ENCODE results near the gene TGFBRAP1.

The TGFBRAP1 gene

DNA sequence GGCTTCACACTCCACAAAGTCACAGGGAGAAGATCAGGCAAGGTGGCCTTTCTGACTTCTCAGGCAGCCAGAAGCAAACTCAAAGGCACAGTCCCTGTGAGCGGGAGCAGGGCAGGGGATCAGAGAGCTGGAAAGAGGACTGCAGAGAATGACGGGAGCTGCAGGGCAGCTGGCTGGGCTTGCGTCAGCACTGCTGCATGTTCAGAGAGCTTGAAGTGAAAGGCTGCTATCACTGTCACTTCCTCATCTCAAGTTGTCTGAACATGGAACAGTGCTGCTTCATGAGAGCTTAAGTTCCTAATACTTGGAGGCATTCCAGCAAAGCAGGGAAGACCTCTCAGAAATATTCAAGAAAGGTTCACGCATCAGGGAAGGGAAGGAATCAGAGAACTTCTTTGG, 20.4 kb downstream of the TGFBRAP1 start:
- DNase-seq: no peak

DNA sequence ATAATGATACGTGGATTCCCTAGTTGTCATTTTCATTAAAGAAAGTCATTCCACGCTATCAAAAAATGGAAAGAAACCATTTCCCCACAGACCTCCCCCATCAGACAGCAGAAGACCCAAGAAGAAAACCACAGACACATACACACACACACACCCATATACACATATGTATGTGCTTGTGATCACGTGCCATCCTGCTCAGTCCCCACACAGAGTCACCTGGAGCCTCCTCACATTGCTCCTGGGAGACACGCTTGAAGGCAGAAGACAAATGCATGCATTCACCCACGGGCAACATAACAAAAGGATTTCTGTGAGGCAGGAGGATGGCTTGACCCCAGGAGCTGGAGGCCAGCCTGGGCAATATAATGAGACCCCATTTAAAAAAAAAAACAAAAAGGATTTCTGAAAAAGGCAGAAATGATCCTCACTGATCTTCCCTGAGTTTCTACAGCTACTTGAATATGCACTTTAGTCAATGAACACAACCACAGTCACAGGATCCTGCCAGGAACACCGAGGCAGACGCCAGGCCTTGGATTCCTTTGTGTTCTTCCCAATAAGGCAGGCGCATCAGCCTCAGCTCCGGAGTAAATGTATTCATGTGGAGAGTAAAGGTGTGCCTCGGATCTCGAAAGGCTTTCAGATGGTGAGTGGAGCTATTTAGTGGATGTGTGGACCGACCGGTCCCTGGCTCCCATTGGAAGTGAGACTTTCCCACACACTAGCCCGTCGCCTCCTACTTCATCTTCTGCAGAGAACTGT, 21.0 kb downstream of the TGFBRAP1 start:
- DNase-seq: no peak

DNA sequence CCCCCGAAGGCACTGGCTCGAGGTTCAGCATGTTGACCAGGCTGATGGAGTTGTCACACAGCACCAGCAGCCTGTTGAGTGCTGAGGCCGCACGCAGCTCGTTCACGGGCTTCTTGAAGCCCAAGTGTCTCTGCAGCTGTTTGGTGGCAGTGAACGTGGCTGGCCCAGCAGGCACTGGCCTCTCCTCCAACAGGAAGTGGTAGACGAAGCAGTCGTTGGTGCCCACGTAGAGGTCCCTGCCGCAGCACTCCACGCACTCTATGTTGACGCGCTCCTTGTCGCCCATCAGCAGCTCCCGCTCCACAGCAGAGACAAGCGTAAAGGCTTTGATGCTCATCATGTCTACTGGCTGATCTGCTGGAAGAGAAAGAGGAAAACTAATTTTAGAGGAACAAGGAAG, 21.6 kb downstream of the TGFBRAP1 start:
- DNase-seq: no peak

DNA sequence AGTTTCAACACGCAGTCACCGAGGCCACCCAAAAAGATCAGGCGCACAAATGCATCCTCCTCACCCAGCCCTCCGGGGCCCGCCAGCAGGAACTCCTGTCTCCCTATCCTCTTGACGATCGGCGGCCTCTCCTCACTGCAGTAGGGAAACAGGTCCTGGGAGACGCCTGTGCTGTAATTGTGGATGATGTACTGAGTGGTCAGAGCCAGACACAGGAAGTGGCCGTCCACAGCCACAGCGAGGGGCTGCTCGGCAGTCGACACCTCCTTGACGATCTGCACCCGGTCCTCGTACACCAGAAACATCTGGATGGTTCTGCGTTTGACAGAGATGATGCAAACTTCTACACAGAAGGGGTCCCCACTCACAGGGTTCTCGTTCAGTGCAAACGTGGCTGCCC, 22.0 kb downstream of the TGFBRAP1 start:
- no peak for DNase-seq

DNA sequence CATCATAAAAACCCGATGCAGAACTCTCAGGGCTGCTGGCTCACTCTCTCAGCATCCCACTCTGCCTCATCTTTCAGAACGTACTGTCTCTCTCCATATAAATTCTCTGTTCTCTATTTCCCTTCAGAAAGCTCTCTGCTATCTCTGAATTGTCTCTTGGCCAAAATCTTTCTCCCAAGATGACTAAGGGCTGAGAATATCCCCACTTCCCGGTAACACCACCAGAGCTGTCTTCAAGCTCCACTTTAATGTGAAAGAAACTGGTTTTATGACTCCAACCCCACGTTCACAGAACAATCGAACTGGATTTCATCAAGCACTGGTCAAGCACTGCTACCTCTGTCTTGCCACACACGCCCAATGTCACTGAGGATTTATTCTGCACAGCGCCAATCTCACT, 22.4 kb downstream of the TGFBRAP1 start:
- DNase-seq: no peak

DNA sequence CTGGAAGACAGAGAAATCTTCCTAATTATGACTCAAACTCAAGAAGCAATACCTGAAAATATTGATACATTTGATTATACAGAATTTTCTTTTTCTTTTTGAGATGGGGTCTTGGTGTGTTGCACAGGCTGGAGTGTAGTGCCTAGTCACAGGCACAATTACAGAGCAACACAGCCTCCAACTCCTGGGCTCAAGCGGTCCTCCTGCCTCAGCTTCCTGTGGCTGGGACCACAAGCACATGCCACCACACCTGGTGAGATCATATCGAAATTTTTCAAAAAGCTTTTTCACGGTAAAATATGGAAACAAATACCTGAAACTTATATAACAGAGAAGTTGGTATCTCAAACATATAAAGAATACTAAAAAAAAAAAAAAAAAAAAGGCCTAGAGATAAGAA, 27.9 kb downstream of the TGFBRAP1 start:
- no peak for DNase-seq

DNA sequence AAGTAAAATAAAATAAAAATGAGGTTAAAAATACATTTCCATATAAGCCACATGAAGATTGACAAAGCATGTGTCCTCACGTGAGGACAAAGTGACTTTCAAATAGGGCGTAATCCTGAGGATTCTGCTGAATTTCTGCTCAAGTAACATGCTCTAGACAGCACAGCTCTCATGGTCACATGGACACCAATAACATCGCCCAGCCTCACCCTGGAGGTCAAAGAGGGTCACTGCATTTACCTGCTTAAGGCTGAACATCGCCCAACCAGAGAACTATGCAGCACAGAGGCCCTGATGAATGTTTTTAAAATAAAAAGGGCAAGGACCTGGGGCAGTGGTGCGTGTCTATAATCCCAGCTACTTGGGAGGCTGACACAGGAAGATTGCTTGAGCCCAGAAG, 30.2 kb downstream of the TGFBRAP1 start:
- no peak for DNase-seq

DNA sequence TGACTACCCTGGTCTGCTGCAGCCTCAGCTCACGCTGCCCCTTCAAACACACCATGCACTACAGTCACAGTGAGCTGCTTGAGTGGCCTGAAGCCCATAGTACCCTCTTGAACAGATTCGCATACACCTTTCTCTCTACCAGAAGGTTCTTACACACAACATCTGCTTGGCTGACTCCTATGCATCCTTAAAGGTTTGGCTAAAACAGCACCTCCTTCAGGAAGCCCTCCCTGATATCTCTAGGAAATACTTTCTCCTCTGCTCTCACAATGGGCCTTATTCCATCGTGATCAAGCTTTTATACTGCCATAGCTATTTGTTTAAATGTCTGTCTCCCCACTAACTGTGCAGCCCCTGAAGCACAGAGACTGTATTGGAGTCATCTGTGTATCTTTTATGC, 31.5 kb downstream of the TGFBRAP1 start:
- DNase-seq: no peak

DNA sequence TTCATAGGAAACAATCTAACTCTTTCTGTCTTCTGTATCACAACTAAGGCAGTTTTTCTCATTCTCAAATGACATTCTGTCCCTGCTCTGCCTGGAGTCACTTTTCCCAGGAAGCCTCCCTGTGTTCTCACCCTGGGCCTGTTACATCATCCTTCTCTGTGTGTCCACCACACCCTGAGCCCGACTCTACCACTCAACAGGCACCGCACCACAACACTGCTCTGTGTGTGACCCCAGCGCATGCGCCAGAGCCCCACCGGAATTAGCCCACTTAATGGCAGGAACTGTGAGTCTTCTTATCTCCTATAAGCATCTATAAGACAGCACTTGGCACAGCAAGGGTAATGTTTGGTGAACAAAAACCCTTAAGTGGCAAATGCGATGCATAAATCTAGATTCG, 32.3 kb downstream of the TGFBRAP1 start:
- no peak for DNase-seq

DNA sequence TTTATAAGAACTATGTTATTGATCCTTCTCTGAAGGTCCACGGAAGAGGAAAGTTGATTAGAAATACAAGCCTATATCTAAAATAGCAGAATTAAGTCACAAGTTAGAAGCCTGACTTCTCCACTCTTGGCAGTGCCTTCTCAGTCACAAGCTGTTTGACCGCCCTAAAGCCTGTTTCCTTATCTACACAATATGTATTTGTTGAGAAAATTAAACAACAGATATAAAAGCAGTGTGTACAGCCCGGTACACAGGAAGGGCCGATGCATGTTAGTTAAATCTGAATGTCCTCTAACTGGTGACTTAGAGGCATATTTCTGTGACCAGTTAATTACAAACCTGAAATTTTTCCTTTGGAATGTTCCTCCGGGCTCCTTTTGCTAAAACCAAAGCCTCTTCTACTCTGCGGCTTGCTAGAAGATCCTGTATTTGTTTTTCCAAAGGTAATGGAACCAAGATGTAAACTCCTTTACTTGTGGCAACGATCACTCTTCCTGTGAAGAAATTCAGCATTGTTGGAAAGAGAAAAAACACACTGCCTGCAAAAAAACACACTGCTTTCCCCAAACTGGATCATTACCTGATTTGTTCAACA, 33.4 kb downstream of the TGFBRAP1 start:
- DNase-seq: no peak

DNA sequence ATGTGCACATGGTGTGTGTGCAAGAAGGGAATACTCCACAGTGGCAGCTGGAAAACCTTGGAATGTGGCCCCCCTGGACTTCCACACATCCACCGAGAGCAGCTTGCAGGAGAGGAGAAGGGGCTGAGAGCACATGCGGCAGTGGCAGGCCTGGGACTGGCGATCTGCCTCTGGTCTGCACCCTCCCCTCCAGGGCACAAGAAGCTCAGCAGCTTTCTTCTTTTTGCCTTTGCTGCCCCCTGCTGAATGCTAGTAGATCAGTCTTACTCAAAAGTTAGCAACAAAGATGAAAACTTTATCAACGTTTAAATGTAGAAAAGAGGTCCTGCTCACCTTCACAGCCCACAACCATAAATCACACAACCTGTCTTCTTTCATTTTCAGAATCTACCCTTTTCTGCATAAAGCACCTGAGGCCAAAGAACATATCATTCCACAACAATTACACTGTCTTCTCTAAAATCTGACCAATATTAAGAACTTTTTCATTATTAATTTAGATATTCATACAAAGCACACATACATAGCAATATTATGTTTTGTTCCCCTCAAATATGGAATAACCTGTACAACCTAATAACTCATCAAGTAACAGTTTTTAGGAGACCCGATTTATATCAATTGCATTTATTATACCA, 34.6 kb downstream of the TGFBRAP1 start:
- peak; percentile 25 for DNase-seq

DNA sequence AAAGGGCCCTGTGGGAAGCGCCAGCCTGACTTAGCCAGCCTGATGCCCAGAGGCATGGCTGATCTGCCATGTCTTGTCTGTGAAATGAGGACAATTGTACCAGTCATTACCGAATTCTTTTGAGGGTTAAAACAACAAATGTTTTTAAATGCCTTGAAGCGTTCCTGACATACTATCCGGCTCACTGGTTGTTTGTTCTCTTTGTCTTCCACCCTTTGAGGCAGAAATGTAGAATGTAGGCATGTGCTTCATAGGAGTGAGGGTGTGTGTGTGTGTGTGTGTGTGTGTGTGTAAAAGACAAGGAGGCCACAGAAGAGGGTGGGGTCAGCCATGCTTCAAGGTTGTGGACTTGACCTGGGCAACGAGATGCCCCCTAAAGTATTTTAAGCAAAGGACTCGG, 35.5 kb downstream of the TGFBRAP1 start:
- no peak for DNase-seq

DNA sequence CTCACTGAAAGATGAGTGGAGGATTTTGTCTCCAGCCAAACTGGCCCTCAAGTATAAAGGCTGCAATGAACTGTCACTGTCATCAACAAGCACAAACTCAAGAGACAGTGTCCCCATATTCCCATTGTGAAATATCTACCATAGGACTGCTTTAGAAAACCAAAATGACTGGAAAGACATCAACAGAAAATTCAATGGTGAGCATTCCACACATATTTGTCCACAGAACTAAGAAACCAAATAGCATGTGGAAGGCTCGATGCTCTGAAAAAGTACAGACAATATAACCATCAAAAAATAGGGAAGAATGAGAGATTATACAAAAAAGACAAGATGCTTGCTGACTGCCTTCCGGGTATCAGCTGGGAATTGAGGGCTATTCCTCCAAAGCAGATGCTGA, 37.6 kb downstream of the TGFBRAP1 start:
- no peak for DNase-seq

DNA sequence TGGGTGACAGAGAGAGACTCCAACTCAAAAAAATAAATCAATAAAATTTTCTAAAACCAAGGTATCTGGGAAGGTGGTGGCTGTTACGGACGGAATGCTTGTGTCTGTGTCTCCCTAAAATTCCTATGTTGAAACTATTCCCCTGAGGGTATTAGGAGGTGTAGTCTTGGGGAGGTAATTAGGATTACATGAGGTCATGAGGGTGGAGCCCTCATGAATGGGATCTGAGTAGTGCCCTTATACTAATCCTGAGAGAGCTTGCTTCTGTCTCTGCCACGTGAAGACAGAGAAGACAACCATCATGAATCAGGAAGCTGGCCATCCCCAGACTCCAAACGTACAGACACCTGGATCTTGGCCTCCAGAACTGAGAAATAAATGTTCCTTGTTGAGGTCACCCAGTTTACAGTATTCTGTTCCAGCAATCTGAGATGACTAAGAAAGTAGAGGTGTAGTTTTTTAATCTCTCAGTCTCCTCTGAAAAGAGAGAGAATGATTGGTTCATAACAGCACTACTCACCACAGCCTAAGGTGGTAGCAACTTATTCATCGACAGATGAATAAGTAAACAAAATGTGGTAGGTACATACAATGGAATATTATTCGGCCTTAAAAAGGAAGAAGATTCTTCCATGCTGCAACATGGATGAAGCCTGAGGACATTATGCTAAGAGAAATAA, 38.4 kb downstream of the TGFBRAP1 start:
- no peak for DNase-seq

DNA sequence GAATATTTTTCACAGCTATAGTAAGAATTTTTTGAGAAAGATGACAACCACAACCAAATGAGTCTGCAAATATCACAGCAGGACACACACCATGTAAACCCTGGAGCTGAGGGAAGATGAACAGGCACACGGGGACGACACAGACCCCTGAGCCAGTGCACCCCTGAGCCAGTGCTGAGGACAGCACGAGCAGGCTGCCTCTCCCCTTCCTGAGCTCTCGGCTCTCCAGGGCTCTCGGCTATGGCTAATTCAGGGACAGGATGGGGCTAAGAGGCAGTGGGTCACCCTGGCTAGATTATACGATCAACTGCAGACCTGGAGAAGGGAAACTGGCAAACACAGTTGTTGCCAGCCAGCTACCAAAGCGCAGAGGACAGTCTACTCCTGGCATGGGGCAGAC, 41.4 kb downstream of the TGFBRAP1 start:
- no peak for DNase-seq

DNA sequence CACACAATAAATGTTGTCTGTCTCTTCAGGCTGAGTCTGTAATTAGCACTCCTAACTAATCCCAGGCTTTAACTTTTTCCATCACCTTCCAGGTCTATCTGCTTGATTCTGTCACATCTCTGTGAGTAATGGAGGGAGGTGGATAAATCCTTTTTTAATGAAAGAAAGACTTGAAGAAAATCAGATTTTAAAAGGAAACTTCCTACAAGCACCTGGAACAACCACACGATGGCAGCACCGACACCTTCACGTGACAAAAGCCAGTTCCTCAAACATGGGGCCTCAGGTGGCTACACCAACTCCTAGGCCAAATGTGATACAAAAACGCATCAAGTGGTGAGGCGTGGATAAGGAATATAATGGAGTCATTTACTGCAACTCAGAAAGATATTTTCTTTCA, 41.8 kb downstream of the TGFBRAP1 start:
- DNase-seq: peak; percentile 21

DNA sequence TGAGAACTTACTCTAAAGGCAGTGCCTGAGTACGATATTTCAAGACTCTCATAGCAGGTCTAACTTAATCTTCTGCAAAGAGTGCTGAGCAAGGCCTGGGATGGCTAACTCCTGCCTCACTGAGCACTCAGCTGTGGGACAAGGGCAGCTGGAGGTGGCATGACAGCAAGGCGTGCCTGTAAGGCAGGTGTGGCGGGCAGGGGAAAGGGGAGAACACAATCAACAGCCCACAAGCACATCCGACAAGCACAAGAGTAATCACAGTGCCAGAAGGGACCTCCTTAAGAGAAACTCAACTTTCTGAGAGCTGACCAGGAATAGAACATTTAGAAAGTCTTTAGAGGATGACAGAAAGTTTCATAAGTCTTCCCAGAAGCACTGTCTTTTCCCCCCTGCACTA, 46.0 kb downstream of the TGFBRAP1 start:
- no peak for DNase-seq

DNA sequence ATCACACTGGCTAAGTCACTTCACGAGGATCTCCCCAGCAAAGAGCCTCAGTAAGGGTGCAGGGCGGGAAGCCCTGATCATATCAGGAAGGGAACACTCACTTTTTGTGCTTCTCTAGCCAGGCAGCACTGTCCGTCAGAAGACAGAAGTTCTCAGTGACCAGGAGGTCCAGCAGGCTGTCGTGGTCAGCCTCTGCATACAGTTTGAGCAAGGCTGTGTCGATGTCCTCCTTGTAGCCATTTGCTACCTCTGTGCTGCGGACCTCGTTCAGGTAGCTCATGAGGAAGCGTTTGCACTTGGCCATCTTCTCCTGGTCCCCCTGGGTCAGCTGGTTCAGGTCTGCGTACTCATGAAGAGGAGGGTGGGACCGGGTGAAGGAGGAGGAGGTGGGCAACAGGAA, 49.3 kb downstream of the TGFBRAP1 start:
- no peak for DNase-seq

DNA sequence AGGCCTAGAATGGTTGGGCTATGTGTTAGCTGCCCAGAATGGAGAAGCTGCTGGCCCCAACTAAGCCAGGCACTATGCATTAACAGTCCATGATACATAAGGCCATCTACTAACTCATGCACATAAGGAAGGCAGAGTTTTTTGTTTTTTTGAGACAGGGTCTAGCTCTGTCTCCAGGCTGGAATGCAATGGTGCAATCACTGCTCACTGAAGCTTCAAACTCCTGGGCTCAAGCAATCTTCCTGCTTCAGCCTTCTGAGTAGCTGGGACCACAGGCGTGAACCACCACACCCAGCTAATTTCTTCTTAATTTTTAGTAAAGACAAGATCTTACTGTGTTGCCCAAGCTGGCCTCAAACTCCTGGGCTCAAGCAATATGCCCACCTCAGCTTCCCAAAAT, 50.4 kb downstream of the TGFBRAP1 start:
- DNase-seq: no peak

DNA sequence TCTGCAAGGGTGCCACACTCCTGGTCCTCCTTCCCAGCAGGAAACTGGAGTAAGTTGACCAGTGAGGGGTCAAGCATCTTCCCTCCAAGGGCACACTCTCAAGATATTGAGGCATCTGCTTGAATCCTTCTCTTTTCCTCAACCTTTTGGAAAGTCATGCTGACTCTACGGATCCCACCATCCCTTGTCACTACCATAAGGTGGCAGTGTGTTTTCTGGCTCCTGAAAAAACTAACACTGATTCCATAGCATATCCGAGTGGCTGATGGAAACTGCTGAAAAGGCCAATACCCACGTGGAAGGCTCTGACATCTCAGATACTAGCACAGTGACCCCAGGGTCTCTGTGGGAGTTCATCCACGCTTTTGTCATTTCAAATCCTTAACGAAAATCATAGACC, 50.9 kb downstream of the TGFBRAP1 start:
- DNase-seq: no peak

DNA sequence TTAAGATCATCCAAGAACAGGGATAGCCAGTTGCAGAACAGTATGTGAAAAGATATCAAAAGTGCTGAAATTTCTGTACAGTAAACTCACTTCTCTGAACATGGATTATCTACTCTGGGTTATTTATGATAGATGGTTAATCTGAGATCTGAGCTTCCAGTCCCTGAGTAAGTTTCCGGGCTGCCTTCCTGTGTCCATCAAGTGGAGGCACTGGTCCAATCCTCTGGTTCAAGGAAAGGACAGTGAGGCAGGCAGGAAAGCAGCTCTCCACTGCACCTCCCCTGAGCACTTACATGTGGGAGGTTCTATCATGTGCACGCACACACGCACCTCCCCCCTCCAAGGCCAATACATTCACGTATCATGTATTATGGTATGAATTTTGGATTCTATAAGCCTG, 55.5 kb downstream of the TGFBRAP1 start:
- no peak for DNase-seq

DNA sequence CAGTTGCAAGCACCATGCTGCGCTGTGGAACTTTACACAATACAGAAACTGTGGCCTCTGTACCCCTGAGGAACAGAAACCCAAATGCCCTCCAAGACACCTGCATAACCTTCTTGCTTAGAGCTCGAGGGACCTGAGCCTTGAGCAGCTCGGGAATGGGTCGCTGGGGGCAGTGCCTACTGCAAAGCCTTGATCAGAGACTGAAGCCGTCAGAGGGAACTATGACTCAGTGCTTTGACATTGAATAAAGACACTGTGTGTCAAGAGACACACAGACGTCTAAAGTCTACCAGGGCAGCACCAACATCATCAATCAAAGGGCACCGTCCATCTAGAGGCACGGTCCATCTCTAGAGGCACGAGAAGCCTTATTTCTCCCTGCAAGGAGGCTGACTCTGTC, 57.4 kb downstream of the TGFBRAP1 start:
- no peak for DNase-seq

DNA sequence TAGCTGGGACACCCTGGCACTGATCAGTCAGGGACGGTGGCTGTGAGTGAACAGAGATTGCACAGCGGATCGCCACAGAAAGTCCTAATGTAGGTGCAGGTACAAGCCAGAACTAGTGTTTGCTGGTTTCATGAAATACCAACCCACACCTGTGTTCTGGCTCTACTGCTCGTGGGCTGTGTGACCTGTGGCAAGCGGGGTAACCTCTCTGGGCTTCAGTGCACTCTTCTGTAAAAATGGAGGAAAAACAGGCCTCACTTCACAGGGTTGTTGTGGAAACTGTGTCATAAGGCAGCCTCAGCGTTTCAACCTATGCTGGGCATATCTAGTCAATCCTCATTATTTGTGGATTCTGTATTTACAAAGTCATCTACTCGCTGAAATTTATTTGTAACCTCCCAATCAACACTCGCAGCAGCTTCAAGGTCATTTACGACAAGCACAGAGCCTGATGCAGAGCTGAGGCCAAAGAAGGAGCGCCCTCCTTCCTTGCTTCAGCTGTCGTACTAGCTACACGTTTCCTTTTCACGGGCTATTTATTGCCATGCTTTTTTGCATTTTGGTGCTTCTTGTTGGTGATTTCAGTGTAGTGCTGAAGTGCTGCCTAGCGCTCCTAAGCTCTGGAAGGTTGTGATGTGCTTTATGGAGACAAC, 58.0 kb downstream of the TGFBRAP1 start:
- no peak for DNase-seq
